B cell (primary cell): ENCODE data around the gene SLC4A3.

ENCODE experiments used
- CTCF ChIP-seq: fragments of 200-600 bp; IDR thresholded peaks from one replicate; pipeline ENCODE4 v1.8.0; 2022; ENCODE audit warnings: antibody characterized with exemption, mild to moderate bottlenecking
- EZH2 ChIP-seq: IDR thresholded peaks from 2 replicates; pipeline ENCODE4 v1.6.1; 2012; ENCODE audit warnings: borderline replicate concordance, low read depth, mild to moderate bottlenecking, moderate library complexity, low read length; ENCODE audit not compliant: insufficient read depth, poor library complexity, severe bottlenecking

- no peak for TF ChIP-seq CTCF
- no peak for TF ChIP-seq EZH2
Measured at GRCh38 chr2:219624565-219624964, 2.9 kb upstream of the SLC4A3 start.
